Kidney epithelial cell (primary cell): Measurements from ENCODE around the gene CLEC12A. TPM values are rescaled to one million over a fixed set of nuclear protein-coding genes. Genes with fewer than 3 reads are reported as not detected.
A peak's percentile ranks its signal among the peaks of the same experiment; 100 is the strongest.

Experiments used
- DNase-seq: peaks from one replicate; pipeline ENCODE4 v3.0.0-alpha.2; 2010; ENCODE audit warnings: low read depth
- H3K27me3 ChIP-seq: 2 replicates; pipeline ENCODE4 v1.6.0; 2011; ENCODE audit warnings: low read length; ENCODE audit not compliant: control insufficient read depth, insufficient read depth
- H3K36me3 ChIP-seq: 2 replicates; pipeline ENCODE4 v1.5.1; 2011; ENCODE audit warnings: low read length; ENCODE audit not compliant: control insufficient read depth, insufficient read depth
- H3K4me3 ChIP-seq: 2 replicates; pipeline ENCODE4 v1.5.1; 2011; ENCODE audit warnings: low read depth, mild to moderate bottlenecking, control low read depth, low read length
- CTCF ChIP-seq: IDR thresholded peaks from 2 replicates; pipeline ENCODE4 v1.5.1; 2011; ENCODE audit warnings: mild to moderate bottlenecking, moderate library complexity, low read length, control low read depth, inconsistent platforms; ENCODE audit not compliant: insufficient read depth, poor library complexity, severe bottlenecking
- total RNA-seq: library from RNA; depleted of rRNA; stranded (reverse); fragments of >200 nt; gene quantifications from 2 replicates; pipeline ENCODE4 v1.2.3, GENCODE V29; 2015

Gene CLEC12A
- total RNA-seq, 1 donor from 2014 or later, result not detected

DNA sequence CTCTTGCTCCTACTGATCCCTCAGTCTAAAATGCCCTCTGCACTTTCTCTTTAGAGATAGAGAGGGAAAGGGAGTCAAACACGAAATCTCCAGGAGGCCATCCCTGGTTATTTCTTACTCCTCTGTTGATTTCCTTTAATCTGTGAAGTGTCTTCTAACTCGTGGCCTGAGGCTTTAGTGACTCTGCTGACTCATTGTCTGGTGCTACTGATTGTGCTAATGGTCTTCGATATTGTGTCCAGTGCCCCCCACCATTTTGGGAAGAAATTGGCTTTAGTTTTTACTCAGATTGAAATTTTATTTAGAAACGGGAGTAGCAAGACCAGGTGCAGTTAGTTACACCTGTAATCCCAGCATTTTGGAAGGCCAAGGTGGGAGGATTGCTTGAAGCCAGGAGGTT, 60.1 kb downstream of the CLEC12A start:
- no peaks in the 10 kb centered on the region for H3K27me3 ChIP-seq

GRCh38 chr12:10031771-10032175, 60.6 kb downstream of the CLEC12A start:
- Histone ChIP-seq H3K36me3 (no peaks in the 10 kb centered on the region), H3K4me3 (no peak overlapping the region), H3K27me3 (no peaks in the 10 kb centered on the region)
- DNase-seq, result peak; percentile 5
- TF ChIP-seq CTCF, result no peak

More for the DNA sequence above, 60.1 kb downstream of the CLEC12A start:
- DNase-seq, result no peak
- Histone ChIP-seq H3K4me3 (no peak overlapping the region), H3K36me3 (no peaks in the 10 kb centered on the region)
- no peak for TF ChIP-seq CTCF

- Histone ChIP-seq H3K4me3 (no peak overlapping the region), H3K27me3 (no peaks in the 10 kb centered on the region), H3K36me3 (no peaks in the 10 kb centered on the region)
- peak; percentile 18 for TF ChIP-seq CTCF
- DNase-seq, result no peak
Measured at GRCh38 chr12:10033783-10034545, 62.8 kb downstream of the CLEC12A start.

Other genes starting within 250 kb of the CLEC12A start
- gene CLECL1, start 238.3 kb upstream of the CLEC12A start, total RNA-seq, result not detected in 2 replicates
- 3.7 and 4.2 TPM in 2 replicates for gene CD69, start 210.5 kb upstream of the CLEC12A start, total RNA-seq
- 0.17 TPM in 1 of 2 replicates, not detected in the other for gene KLRF1, start 143.9 kb upstream of the CLEC12A start, total RNA-seq
- 0.50 TPM in 1 of 2 replicates, not detected in the other for gene CLEC2B, start 102.1 kb upstream of the CLEC12A start, total RNA-seq
- not detected in 2 replicates for gene KLRF2, start 89.9 kb upstream of the CLEC12A start, total RNA-seq
- not detected in 2 replicates for gene CLEC2A, start 39.0 kb upstream of the CLEC12A start, total RNA-seq
- gene CLEC1B, start 27.7 kb downstream of the CLEC12A start, total RNA-seq, result not detected in 2 replicates
- not detected in 2 replicates for gene CLEC12B, start 39.2 kb downstream of the CLEC12A start, total RNA-seq
- not detected in 2 replicates for gene CLEC9A, start 59.3 kb downstream of the CLEC12A start, total RNA-seq
- 0.04 TPM in 1 of 2 replicates, not detected in the other for gene CLEC1A, start 127.6 kb downstream of the CLEC12A start, total RNA-seq
- 0.07 and 0.13 TPM in 2 replicates for gene CLEC7A, start 158.8 kb downstream of the CLEC12A start, total RNA-seq
- gene OLR1, start 200.7 kb downstream of the CLEC12A start, total RNA-seq, result not detected in 2 replicates
- 0.48 TPM in 1 of 2 replicates, not detected in the other for gene TMEM52B, start 207.6 kb downstream of the CLEC12A start, total RNA-seq
- gene GABARAPL1, start 241.5 kb downstream of the CLEC12A start, total RNA-seq, result 44.2 and 47.0 TPM in 2 replicates